Measurements from ENCODE around the gene FOXP1. TPM values are rescaled to one million over a fixed set of nuclear protein-coding genes. Genes with fewer than 3 reads are reported as not detected.

Gene FOXP1
- total and polyA plus RNA-seq, 4 donors = 4.9 to 35.4 (median 32.0) TPM

- no peak for TF ChIP-seq ZBTB33 (IDR thresholded peaks at IDR 0.05)
- TF ChIP-seq JUND (IDR thresholded peaks at IDR 0.05) = no peak
- TF ChIP-seq RXRA (IDR thresholded peaks at IDR 0.05) = no peak
These were observed 47.1 kb downstream of the FOXP1 start (continued) for GRCh38 chr3:71536376-71536965.

GRCh38 chr3:71533588-71533987, 49.9 kb downstream of the FOXP1 start:
- Histone ChIP-seq H3K36me3 (ENCODE audit: control insufficient read depth in 4 of 4, insufficient read depth in 3 of 4, low read depth in 1 of 4, low read length in 3 of 4) (no peaks in the 10 kb centered on the region), H3K27ac (ENCODE audit: low read depth in 1 of 2, low read length in 2 of 2) (no peak overlapping the region), H3K9me3 (ENCODE audit: control insufficient read depth in 4 of 4, low read length in 3 of 4) (no peaks in the 10 kb centered on the region), H3K9ac (ENCODE audit: low read depth in 1 of 2, low read length in 2 of 2) (no peak overlapping the region), H3K4me1 (ENCODE audit: control insufficient read depth in 4 of 4, insufficient read depth in 4 of 4, low read length in 3 of 4) (no peaks in the 10 kb centered on the region), H3K4me3 (ENCODE audit: low read depth in 1 of 3, low read length in 3 of 3) (no peak overlapping the region), H3K27me3 (ENCODE audit: control insufficient read depth in 4 of 4, insufficient read depth in 4 of 4, low read length in 3 of 4) (no peaks in the 10 kb centered on the region)
- TF ChIP-seq RAD21 (IDR thresholded peaks at IDR 0.05) = no peak
- TF ChIP-seq ZBTB33 (IDR thresholded peaks at IDR 0.05) = no peak
- no peak for TF ChIP-seq EGR1 (IDR thresholded peaks at IDR 0.05; ENCODE audit: low read depth in 2 of 2)
- no peak for TF ChIP-seq RXRA (IDR thresholded peaks at IDR 0.05)
- TF ChIP-seq FOXA2 (IDR thresholded peaks at IDR 0.05) = no peak
- no peak for TF ChIP-seq HNF4A (conservative IDR thresholded peaks at IDR 0.05)
- no peak for TF ChIP-seq HNF4G (IDR thresholded peaks at IDR 0.05)
- no peak for TF ChIP-seq TAF1 (conservative IDR thresholded peaks at IDR 0.05)
- TF ChIP-seq ATF3 (IDR thresholded peaks at IDR 0.05) = no peak
- no peak for TF ChIP-seq MAX (IDR thresholded peaks at IDR 0.05)
- no peak for TF ChIP-seq FOXA1 (IDR thresholded peaks at IDR 0.05)
- TF ChIP-seq SP1 (IDR thresholded peaks at IDR 0.05) = no peak
- TF ChIP-seq GABPA (IDR thresholded peaks at IDR 0.05 in 1 of 2, conservative IDR thresholded peaks at IDR 0.05 in 1 of 2) = no peak
- no peak for TF ChIP-seq NR2F2 (IDR thresholded peaks at IDR 0.05)
- TF ChIP-seq JUND (IDR thresholded peaks at IDR 0.05) = no peak
- no peak for TF ChIP-seq REST (IDR thresholded peaks at IDR 0.05)
- TF ChIP-seq CTCF (IDR thresholded peaks at IDR 0.05; ENCODE audit: low read depth, low read length, missing input control) = no peak
- no peak for TF ChIP-seq YY1 (IDR thresholded peaks at IDR 0.05)
- WGBS = 96% methylated on average over 4 of the region's 4 CpGs
- DNase-seq (ENCODE audit: low spot score) = no peak
